Umbilical cord (tissue), 2 donors: Measurements from ENCODE around the gene KIAA1217. TPM values are rescaled to one million over a fixed set of nuclear protein-coding genes. Genes with fewer than 3 reads are reported as not detected.

ENCODE experiments used
- DNase-seq: peaks from one replicate; pipeline ENCODE4 v3.0.0-alpha.2; 2015; ENCODE audit warnings: low spot score
- total RNA-seq: library from RNA; depleted of rRNA; stranded (reverse); fragments of >200 nt; gene quantifications from one replicate; pipeline ENCODE4 v1.2.3, GENCODE V29; 2014; ENCODE audit warnings: low replicate concordance; ENCODE audit not compliant: insufficient read depth

Gene KIAA1217
- total RNA-seq, 1 donor from 2014 or later, result 32.0 TPM

DNA sequence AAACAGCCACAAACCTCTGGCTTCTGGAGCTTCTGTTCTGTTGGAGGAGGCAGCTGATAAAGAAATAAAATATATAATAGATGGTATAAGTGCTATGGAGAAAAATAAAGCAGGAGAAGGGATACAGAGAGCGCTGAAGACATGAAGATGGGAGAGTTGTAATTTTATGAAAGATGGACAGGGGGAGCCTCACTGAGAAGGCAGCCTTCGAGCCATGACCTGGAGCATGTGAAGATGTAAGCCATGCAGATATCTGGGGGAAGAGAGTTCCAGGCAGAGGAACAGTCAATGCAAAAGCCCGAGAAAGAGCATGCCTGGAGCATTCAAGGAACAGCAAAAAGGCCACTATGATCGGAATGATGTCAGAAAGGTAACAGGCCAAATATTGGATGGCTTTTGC, 187.5 kb downstream of the KIAA1217 start:
- DNase-seq, result no peak

DNA sequence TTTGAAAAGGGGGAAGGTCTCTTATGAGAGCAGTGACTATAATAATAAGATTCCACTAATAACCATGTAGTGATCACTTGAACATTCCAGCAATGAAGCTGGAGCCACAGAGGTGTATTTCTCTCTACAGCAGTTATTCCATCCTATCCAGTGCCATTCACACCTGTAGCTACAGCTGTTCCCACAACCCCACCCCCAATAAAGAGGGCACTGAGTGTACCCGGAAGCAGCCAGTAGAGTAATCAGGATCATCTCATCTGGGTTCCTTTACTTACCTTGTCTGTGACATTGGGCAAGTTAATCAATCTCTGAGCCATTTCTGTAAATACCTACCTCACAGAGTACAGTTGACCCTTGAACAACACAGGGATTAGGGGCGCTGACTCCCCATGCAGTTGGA, 188.7 kb downstream of the KIAA1217 start:
- DNase-seq, result no peak

DNA sequence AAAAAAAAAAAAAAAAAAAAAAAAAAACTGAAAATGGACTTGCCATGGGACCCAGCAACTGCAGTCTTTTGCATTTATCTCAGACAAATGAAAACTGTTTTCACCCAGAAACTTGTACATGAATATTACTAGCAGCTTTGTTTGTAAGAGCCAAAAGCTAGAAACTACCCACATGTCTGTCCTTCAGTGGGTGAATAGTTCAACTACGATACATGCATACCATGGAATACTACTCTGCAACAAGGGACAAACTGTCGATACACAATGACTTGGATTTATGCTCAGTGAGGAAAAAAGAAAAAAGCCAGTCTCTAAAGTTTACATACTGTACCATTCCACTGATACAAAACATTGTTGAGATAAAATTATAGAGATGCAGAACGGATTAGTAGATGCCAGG, 195.6 kb downstream of the KIAA1217 start:
- no peak for DNase-seq

DNA sequence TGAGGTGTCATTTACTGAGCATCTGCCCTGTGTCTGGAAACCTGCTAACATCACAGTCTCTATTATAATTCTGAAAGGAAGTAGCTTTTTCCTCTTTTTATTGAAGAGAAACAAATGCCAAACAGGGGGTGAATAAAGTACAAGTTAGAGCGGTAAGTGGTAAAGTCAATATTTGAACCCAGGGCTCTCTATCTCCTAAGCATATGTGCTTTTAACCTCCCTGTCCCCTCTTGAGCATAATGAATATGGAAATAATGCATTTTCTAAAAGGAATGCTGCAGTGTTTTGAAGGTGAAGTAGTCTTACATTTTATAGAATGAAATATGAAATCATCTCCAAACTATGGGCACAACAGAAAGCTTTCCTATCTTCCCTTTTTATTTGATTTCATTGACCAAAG, 196.7 kb downstream of the KIAA1217 start:
- DNase-seq, result no peak

DNA sequence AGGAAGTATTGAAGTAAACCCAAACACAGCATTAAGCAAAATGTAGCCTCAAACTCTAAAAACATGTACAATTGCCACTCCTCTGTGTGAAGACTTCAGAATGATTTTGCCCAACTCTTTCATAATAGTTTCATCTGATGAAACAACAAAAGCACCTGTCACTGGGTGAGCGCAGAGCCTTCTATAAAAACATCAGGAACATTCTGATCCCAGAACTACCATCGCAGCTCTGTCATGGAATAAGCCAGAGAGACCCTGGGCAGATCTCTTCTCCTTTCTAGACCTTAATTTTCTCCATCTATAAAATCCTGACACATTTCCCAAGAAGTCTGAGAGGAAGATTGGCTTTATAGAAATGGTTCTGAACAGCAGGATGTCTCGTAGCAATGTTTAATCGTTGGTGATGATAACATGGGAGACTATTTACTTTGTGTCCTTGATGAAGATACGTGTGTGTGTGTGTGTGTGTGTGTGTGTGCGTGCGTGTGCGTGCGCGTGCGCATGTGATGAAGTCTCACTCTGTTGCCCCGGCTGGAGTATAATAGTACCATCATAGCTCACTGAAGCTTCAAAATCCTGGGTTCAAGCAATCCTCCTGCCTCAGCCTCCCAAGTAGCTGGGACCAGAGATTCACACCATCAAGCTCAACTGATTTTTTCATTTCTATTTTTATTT, 198.0 kb downstream of the KIAA1217 start:
- DNase-seq, result no peak

DNA sequence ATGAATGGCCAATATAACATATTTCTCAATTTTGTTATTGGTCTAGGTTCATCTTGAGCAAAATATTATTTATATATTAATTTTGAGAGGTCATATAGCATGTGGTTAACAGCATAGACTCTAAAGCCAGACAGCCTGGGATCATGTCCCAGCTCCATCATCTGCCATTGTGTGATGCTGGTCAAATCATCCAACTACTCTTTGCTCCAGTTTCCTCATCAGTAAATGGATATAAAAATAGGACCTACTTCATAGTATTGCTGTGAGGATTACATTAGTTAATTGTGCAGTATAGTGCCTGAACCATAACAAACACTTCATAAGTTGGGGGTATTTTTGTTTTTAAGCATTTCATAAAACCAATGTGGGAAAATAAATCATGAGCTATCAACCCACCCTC, 199.0 kb downstream of the KIAA1217 start:
- DNase-seq, result no peak

DNA sequence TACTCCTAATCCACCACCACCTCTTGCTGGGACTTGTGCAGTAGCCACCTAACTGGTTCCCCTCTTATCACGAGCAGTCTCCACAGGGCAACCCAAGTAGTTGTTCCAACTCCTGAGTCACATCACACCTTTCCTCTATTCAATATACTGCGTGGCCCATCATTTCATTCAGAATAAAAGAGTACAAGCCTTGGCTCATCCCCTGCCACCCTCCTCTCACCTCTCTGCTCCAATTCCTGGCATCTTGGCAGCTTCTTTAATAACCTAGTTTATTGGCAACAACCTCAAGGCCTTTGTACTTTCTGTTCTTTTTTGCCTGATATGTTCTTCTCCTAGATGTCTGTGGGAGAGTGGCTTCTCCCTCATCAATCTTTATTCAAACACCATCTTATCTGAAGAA, 199.4 kb downstream of the KIAA1217 start:
- DNase-seq, result no peak

DNA sequence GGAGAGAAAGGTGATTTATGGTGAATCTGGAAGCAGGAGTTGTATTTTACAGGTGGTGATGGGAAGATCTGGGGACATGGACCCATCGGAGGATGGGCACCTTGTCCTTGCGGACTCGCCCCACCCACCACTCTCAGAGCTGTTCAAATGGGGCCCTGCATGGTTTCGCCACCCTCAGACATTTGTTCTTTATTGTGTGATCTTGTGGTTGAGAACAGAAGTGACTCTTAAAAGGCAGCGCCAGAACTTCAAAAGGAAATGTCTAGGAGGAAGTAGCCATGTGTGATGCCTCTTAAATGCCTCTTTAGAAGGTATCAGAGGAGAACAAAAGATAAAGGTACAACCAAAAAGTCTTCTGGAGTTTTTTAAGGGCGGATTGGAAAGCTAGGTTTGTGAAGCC, 205.7 kb downstream of the KIAA1217 start:
- no peak for DNase-seq

DNA sequence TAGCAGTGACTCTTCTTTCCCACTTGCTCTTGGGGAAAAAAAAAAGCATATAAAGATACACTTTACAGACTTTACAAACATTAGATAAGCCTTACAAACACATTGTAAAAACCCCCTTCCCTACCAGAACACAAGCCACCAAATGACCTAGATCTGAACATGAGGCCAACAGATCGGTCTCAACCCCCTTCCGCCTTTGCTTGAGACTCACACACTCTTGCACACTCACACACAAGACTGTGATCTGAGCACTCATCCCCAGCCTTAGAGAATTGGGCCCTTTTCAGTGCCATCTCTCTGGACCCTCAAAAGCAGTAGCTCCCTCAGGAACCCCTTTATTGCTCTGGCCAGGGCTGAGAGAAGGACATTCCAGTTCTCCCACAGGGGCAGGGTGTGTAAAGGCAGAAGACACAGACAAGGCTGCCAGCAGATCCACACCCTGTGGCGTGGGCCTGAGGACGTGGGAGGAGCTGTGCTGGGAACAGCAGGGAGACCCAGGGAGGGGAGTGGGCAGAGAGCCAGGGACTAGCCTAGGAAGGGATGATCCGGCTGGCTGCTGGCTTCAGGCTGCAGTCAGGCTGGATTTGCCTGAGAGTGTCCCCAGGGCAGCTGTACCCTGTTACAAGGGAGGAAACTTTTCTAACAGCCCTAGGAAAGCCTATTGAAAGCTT, 206.7 kb downstream of the KIAA1217 start:
- peak; percentile 95 for DNase-seq

DNA sequence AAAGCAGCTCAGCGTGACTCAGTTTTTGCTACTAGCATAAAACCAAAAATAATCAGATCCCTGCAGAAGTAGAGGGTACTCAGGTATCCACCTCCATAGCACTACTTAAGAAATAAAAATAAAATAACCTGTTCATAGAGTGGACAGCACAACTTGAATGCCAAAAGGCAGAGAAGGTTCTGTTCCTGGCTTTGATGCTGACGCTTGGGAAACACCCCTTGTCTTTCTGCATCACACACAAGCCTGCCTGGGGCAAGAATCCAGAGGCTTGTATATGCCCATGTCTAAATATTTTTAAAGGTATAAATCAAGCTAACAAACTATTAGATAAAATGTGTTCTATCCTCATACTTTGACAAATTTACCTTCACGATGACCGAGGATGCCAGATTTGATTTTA, 207.3 kb downstream of the KIAA1217 start:
- peak; percentile 40 for DNase-seq

DNA sequence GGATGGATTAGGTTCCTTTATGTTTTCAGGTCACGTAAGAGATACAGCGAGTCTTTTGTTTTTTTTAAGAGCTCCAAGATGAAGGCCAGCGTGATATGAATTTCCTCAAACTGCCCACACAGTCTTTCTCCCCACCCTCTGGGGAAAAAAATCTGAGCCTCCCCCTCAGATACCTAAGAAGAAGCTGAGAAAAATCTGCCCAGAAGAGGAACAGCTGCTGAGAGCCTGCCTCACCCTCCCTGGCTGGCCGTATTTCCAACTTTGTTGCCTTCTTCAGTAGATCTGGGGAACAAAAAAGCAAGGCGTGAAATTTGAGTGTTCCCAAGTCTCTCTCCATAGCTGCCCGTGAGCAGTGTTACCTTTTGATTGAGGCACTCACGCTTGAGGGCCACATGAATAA, 208.1 kb downstream of the KIAA1217 start:
- DNase-seq, result peak; percentile 12

DNA sequence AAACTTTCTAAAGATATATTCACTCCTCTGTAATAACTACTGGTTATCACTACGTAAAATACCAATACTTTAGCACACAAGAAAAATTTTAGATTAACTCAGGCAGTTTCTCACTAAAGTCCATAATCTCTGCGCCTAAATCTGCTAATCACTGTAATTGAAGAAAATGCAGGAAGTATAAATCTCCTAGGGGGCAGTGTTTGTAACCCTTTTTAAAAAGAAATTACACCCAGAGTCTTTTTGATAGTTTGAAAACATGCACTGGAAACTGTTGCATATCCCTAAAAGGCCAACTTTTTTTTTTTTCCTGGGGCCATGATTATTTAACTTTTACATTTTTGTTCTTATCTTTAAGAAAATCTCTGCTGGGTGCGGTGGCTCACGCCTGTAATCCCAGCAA, 209.6 kb downstream of the KIAA1217 start:
- no peak for DNase-seq

DNA sequence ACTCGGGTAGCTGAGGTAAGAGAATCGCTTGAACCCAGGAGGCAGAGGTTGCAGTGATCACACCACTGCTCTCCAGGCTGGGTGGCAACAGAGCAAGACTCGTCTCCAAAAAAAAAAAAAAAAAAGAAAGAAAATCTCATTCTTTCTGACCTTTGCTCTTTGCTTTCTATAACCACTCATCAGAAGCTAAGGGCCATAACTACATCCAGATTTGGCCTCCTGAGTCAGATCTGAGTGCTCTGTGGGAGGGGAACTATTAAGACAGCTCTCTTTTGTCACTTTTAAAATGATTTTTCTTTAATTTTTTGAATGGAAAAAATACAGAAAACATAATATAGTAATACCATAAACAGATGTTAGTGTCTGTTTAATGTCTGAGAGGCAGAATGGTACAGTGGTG, 210.1 kb downstream of the KIAA1217 start:
- DNase-seq, result no peak

DNA sequence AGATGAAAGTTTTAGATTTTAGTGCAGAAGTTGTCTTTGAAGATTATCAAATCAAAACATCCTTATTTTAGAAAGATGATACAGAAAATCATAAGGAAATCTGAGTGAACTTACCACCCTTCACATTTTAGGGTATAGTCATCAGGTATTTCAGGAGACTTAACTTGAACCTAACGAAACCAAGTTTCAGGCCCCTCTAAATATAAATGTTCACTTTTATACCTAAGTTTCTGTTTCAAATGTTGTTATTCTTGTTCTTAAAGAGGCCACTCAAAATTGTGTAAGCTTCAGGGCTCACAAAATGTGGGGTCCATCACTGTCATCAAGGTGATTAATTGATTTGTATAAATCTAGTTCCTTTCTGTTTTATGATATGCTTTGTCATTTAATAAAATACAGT, 216.2 kb downstream of the KIAA1217 start:
- DNase-seq, result no peak

DNA sequence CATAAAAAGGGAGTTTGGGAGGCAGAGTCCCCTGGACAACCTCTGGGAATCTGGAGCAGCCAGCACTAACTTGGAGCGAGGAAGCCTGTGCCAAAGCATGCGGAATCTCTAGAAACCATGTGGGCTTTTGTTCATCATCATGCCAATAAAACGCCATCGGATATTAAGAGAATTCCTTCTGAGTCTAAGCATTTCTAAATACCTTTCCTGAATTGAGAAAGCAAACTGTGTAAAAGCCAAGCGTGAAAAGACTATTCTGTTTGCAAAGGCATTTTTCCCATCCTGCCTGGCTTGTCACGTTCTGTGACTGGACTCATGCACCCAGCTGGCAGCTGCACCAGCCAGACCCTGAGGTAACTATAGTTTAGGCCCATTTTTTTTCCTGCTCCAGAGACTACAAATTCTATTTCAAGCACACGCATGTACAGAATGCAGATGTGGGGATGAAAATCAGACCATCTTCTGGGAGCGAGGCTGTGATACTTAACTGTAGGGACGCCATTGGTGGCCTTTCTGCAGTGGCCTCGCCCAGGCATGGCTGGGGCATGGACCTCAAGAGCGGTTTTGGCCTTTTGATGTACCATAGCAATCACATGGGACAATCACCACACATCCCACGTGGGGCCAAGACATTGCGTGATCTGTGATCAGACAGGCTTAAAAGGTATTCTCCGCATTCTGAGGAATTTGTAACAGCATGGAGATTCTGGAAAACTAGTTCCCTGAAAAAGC, 218.9 kb downstream of the KIAA1217 start:
- peak; percentile 70 for DNase-seq

DNA sequence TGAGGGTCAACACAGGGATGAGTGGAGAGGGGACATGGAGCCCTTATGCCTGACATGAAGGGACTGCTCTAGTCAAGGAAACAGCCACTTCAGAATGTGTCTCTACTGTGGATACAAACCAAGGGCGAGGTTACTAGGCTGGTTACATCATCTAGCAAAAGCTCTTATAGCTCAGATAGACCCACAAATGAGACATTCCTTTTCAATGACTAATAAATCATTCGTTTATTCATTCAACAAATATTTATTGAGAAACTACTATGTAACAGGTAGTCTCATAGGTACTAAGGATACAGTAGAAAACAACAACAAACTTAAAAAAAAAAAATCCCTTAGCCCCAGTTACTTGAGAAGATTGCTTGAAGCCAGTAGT, 219.5 kb downstream of the KIAA1217 start:
- DNase-seq, result peak; percentile 44

DNA sequence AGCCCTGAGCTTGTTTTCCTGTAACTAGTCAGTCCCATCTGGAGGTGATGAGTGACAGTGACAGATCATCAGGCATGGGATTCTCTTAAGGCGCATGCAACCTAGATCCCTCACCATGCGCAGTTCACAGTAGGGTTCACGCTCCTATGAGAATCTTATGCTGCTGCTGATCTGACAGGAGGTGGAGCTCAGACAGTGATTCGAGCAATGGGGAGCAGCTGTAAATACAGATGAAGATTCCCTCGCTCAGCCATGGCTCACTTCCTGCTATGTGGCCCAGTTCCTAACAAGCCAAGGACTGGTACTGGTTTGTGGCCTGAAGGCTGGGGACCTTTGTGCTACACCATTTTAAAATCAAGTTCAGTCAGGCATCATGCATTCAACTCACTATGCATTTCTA, 221.7 kb downstream of the KIAA1217 start:
- no peak for DNase-seq

DNA sequence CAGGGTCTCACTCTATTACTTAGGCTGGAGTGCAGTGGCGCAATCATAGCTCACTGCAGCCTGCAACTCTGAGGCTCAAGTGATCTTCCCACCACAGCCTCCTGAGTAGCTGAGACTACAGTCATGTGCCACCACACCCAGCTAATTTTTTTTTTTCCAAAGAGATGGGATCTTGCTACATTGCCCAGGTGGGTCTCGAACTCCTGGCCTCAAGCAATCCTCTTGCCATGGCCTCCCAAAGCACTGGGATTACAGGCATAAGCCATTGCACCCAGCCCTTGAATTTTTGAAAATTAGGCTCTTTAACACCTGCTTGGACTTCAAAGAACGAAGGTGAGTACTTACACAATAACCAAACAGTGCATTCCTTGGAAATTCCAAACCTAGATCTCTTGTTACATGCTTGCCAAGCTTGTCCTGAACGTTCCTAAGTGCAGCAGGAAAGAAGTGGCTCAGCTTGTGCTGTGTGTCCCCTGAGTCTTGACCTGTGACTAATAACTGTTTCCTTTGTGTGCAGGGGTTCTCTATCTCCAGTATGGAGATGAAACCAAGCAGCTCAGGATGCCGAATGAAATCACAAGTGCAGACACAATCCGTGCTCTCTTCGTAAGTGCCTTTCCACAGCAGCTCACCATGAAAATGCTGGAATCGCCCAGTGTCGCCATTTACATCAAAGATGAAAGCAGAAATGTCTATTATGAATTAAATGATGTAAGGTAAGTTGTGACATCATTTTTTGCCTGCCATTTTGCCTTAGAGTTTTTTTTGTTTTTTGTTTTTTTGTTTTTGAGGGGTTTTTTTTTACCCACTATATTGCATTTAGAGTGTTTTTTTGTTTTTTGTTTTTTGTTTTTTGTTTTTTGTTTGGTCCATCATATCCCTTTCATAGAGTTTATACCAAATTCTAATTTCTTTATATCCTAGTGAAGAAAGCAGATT, 223.8 kb downstream of the KIAA1217 start:
- DNase-seq, result no peak

DNA sequence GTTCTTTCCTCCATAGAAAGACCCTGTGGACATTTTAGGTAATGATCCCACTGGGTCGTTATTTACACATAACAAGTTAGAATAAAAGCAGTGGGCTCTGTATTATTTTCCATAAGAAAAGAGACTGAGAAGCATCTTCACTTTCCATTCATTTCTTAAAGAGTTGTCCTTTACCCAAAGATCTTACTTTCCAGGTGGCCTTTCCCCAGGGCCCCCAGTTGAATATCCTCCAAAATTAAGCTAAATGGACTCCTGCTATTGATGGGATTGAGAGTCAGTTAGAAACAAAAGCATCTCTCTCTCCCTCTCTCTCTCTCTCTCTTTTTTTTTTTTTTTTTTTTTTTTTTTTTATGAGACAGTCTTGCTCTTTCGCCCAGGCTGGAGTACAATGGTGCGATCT, 224.8 kb downstream of the KIAA1217 start:
- DNase-seq, result no peak

DNA sequence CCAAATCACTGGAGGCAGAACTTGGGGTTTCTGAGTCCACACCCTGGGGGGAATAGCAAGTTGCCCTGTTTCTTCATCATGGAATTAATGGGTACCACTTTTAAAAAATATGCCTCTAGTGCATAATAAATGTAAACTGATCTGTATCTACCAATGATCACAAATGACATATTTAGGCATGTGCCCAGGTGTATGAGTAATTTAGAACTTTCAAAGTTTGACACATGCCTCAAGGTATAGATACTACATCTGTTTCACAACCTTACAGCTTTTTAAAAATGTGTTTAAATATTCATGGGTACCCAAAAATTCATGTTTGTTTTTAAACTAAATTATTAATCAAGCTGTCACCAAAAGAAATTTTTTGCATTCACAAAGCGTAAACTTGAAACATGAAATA, 226.0 kb downstream of the KIAA1217 start:
- DNase-seq, result no peak

DNA sequence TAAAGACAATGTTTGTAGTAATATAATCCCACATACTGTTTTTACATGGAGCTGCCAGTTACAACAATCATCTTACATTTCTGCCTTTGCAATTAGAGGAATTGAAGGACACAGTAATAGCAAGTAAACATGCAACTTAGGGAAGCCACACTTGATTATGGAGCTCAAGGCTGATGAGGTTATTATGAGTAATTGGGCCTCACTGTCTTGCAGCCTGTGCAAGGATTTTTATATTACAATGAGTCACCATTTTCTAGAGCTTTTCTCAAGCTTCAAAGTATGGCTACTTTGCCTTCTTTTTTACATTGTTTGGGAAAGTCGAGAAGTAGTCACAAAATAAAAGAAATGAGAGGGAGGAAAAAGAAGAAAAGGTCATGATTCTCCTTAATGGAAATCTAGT, 226.4 kb downstream of the KIAA1217 start:
- DNase-seq, result no peak

DNA sequence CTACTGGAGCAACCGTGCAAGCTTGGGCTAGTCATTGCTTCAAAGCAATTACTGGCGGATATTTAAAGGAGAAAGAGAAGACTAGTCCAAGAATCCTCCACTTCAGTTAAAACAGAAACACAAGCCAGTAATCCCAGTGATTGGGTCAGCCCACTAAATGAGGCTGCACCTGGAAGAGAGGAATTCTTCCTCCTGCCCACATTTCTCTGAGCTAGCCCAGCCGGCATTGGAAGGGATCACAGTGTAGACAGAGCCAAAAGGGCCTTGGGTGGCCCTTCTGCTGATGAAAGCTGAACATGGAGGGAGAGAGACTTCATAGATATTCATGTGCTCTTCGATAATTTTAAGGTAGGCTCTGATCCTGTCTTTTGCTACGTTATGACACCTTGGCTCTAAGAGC, 228.4 kb downstream of the KIAA1217 start:
- no peak for DNase-seq
